ENCODE results near the gene C1QTNF5.

The C1QTNF5 gene

GRCh38 chr11:119295178-119295577, 45.5 kb downstream of the C1QTNF5 start:
- DNase-seq (ENCODE audit: low read depth, low spot score) = no peak

- no peak for DNase-seq (ENCODE audit: low read depth, low spot score)
These were observed 47.2 kb downstream of the C1QTNF5 start for GRCh38 chr11:119293461-119293860.

GRCh38 chr11:119290894-119291497, 49.7 kb downstream of the C1QTNF5 start:
- DNase-seq (ENCODE audit: low read depth, low spot score) = no peak

Data from activated CD4-positive, CD25-positive, alpha-beta regulatory T cell treated with anti-CD3 and anti-CD28 coated beads, Interleukin-2, amount 50 U/mL, for 16 hours (primary cell).